NCI-H187 (cell line): ENCODE results near the gene EML1.

Experiments used
- DNase-seq, 2 experiments: peaks; one replicate each; lab custom pipeline; 2025; lab: John Stamatoyannopoulos, UW

Gene EML1

GRCh38 chr14:99872786-99873440, 79.7 kb downstream of the EML1 start:
- no peak for DNase-seq

GRCh38 chr14:99873653-99874052, 80.4 kb downstream of the EML1 start:
- no peak for DNase-seq

GRCh38 chr14:99874306-99874705, 81.1 kb downstream of the EML1 start:
- no peak for DNase-seq

- DNase-seq: no peak
Measured at GRCh38 chr14:99875421-99875820, 82.2 kb downstream of the EML1 start.

GRCh38 chr14:99875836-99876235, 82.6 kb downstream of the EML1 start:
- no peak for DNase-seq

GRCh38 chr14:99876406-99876805, 83.2 kb downstream of the EML1 start:
- DNase-seq: no peak

GRCh38 chr14:99878563-99878962, 85.3 kb downstream of the EML1 start:
- DNase-seq: no peak

- no peak for DNase-seq
Measured at GRCh38 chr14:99879401-99880295, 86.4 kb downstream of the EML1 start.

- DNase-seq: no peak
Measured at GRCh38 chr14:99880651-99881420, 87.6 kb downstream of the EML1 start.

GRCh38 chr14:99883866-99884650, 90.8 kb downstream of the EML1 start:
- no peak for DNase-seq

- DNase-seq: peak in 1 of 2 experiments; percentile 28
Measured at GRCh38 chr14:99884834-99885648, 91.8 kb downstream of the EML1 start.

GRCh38 chr14:99885649-99885958, 92.4 kb downstream of the EML1 start:
- no peak for DNase-seq

- peak; percentile 42 to 78 for DNase-seq
Measured at GRCh38 chr14:99887407-99887806, 94.2 kb downstream of the EML1 start.

GRCh38 chr14:99888149-99888548, 94.9 kb downstream of the EML1 start:
- DNase-seq: no peak

- DNase-seq: no peak
Measured at GRCh38 chr14:99889268-99889667, 96.1 kb downstream of the EML1 start.

- DNase-seq: no peak
Measured at GRCh38 chr14:99891266-99891665, 98.1 kb downstream of the EML1 start.

- no peak for DNase-seq
Measured at GRCh38 chr14:99891900-99892299, 98.7 kb downstream of the EML1 start.

GRCh38 chr14:99892406-99892805, 99.2 kb downstream of the EML1 start:
- DNase-seq: no peak

GRCh38 chr14:99896361-99896760, 103.1 kb downstream of the EML1 start:
- DNase-seq: no peak

- no peak for DNase-seq
Measured at GRCh38 chr14:99899578-99900178, 106.5 kb downstream of the EML1 start.

- DNase-seq: no peak
Measured at GRCh38 chr14:99902925-99903324, 109.7 kb downstream of the EML1 start.
